Peyer's patch (tissue), 4 donors: ENCODE results near the gene TYW3.

Experiments
- POLR2A ChIP-seq, 2 donors: fragments of 450-650 bp; IDR thresholded peaks; one replicate each; pipeline ENCODE4 v1.5.1; 2017; ENCODE audit warnings: antibody characterized with exemption in 2 of 2, mild to moderate bottlenecking in 2 of 2, moderate library complexity in 2 of 2
- TF ChIP-seq, protein P1 (sequence below), 6 experiments: fragments of 450-650 bp in 4 of 6; fragments of 200-600 bp in 2 of 6; sonication (generic) in 1 of 6; IDR thresholded peaks; one replicate each; pipeline ENCODE4 v1.5.1; 2017 to 2019; ENCODE audit warnings: antibody characterized with exemption in 6 of 6, mild to moderate bottlenecking in 3 of 6, moderate library complexity in 1 of 6

DNA sequence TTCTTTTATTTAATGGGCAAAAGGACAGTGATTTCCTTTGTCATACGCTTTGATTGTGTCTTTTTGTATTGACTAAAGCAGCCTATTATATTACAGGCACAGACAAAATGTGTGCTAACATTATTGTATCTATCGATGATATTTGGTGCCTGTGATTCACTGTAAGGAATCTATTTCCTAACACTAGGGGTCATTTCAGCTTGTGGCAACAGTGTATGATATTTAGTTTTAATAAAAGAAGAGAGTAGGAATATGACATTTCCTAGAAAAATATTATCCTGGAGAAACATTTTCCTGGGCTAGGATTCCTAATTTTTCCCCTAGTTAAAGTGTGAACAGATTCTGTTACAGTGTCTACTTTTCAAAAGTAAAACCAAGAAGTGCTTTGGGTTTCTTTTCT is 42.8 kb downstream of the TYW3 start:
- TF ChIP-seq, protein P1, sequence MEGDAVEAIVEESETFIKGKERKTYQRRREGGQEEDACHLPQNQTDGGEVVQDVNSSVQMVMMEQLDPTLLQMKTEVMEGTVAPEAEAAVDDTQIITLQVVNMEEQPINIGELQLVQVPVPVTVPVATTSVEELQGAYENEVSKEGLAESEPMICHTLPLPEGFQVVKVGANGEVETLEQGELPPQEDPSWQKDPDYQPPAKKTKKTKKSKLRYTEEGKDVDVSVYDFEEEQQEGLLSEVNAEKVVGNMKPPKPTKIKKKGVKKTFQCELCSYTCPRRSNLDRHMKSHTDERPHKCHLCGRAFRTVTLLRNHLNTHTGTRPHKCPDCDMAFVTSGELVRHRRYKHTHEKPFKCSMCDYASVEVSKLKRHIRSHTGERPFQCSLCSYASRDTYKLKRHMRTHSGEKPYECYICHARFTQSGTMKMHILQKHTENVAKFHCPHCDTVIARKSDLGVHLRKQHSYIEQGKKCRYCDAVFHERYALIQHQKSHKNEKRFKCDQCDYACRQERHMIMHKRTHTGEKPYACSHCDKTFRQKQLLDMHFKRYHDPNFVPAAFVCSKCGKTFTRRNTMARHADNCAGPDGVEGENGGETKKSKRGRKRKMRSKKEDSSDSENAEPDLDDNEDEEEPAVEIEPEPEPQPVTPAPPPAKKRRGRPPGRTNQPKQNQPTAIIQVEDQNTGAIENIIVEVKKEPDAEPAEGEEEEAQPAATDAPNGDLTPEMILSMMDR (IDR thresholded peaks at IDR 0.05), result no peak
- no peak for TF ChIP-seq POLR2A (IDR thresholded peaks at IDR 0.05)
